HL-60 (cell line): ENCODE data around the gene SLC35C1.

Experiments used
- DNase-seq, 2 experiments: peaks; one replicate each; pipeline ENCODE4 v3.0.0-alpha.2; 2010 to 2020; ENCODE audit warnings: low read depth in 1 of 2, low spot score in 1 of 2
- H3K27ac ChIP-seq: fragments of 250-450 bp; sonication (Bioruptor Pico); replicated peaks from 2 replicates; pipeline ENCODE4 v1.5.1; 2020; ENCODE audit warnings: mild to moderate bottlenecking, moderate library complexity
- H3K27me3 ChIP-seq: fragments of 250-450 bp; sonication (Bioruptor Pico); 2 replicates; pipeline ENCODE4 v1.5.1; 2021; ENCODE audit warnings: mild to moderate bottlenecking, moderate library complexity; ENCODE audit not compliant: insufficient read depth, poor library complexity, severe bottlenecking
- H3K4me3 ChIP-seq: replicated peaks from 2 replicates; pipeline ENCODE4 v1.5.1; 2011; ENCODE audit warnings: mild to moderate bottlenecking, control low read depth, low read length; ENCODE audit not compliant: insufficient read depth
- CTCF ChIP-seq: IDR thresholded peaks from one replicate; pipeline ENCODE4 v1.5.1; 2011; ENCODE audit warnings: low read length, control low read depth, inconsistent platforms; ENCODE audit not compliant: insufficient read depth
- GABPA ChIP-seq: IDR thresholded peaks from 2 replicates; pipeline ENCODE4 v1.6.1; 2012; ENCODE audit warnings: low read depth
- POLR2AphosphoS5 ChIP-seq: IDR thresholded peaks from 2 replicates; pipeline ENCODE4 v1.6.1; 2012; ENCODE audit warnings: low read depth
- REST ChIP-seq: IDR thresholded peaks from 2 replicates; pipeline ENCODE4 v1.6.1; 2012; ENCODE audit warnings: low read depth; ENCODE audit not compliant: insufficient replicate concordance
- SPI1 ChIP-seq: IDR thresholded peaks from 2 replicates; pipeline ENCODE4 v1.6.1; 2012; ENCODE audit warnings: low read depth, mild to moderate bottlenecking, borderline replicate concordance

SLC35C1 gene

GRCh38 chr11:45827123-45827522 is 22.2 kb downstream of the SLC35C1 start:
- Histone ChIP-seq H3K27me3 (peaks cover 3% of the 10 kb centered on the region), H3K4me3 (no peak overlapping the region), H3K27ac (no peak overlapping the region)
- TF ChIP-seq SPI1: no peak
- no peak for TF ChIP-seq GABPA
- TF ChIP-seq POLR2AphosphoS5: no peak
- no peak for TF ChIP-seq REST
- no peak for TF ChIP-seq CTCF
- DNase-seq: no peak

- Histone ChIP-seq H3K27me3 (peaks cover 3% of the 10 kb centered on the region), H3K27ac (no peak overlapping the region), H3K4me3 (no peak overlapping the region)
- no peak for TF ChIP-seq GABPA
- no peak for TF ChIP-seq CTCF
- TF ChIP-seq SPI1: no peak
- TF ChIP-seq REST: no peak
- no peak for TF ChIP-seq POLR2AphosphoS5
- no peak for DNase-seq
Observed at GRCh38 chr11:45828996-45829395, 24.0 kb downstream of the SLC35C1 start.

GRCh38 chr11:45830596-45830995 is 25.6 kb downstream of the SLC35C1 start:
- Histone ChIP-seq H3K27me3 (peaks cover 3% of the 10 kb centered on the region), H3K27ac (no peak overlapping the region), H3K4me3 (no peak overlapping the region)
- TF ChIP-seq SPI1 (no peak), REST (no peak), GABPA (no peak), POLR2AphosphoS5 (no peak)
- no peak for DNase-seq
